Fibroblast of skin of back (primary cell): ENCODE results near the gene PRRG1.
"Not testable (repeated sequence)": the region's sequence is repeated elsewhere in the genome, so short reads cannot be mapped to it uniquely, and the experiment has no call there.

Source experiments
- DNase-seq: peaks from one replicate; pipeline ENCODE4 v3.0.0-alpha.2; 2013

Gene PRRG1

DNA sequence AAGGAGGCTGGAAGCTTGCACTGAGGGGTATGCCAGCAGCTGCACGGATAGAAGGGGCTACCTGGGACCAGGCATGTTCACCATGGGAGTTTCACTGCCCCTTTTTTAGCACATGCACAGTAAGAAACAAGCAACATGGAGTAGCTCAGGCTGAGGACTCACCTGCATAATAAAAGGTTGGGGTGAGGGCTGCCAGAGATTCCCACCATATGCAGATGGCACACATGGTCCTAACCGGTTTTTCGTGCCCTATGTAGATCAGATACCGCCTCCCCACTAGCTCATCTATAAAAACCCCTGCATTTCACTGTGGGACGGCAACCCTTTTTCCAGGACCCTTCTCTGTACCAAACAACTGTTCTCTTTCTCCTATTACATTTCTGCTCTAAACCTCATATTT lies 125.3 kb downstream of the PRRG1 start:
- no peak for DNase-seq

DNA sequence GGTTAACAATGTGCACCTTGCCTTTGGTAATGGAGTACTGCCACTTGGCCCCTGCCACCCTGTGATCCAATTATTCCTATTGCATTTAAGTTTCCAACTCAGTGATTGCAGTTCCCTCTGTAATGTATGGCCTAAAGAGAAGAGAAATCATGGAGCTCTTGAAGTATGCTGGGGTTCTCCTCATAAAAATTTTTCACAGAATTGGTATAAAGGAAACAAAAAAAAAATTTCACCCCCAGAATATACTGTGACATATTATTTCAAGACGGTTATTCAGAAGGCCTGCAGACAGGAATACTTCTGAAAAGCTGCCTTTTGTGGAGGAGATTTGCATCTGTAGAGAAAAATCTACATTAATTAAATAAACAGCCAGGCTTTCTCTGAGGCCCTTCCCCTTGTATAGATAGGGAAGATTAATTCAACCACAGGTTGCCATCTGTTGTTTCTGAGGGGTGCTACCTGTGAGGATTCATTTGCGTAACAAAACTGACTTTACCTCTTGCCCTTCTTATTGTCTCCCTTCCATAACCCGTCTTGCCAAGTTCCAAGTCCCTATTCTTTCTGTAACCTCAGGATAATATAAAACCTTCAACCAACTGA lies 127.5 kb downstream of the PRRG1 start:
- DNase-seq = no peak

DNA sequence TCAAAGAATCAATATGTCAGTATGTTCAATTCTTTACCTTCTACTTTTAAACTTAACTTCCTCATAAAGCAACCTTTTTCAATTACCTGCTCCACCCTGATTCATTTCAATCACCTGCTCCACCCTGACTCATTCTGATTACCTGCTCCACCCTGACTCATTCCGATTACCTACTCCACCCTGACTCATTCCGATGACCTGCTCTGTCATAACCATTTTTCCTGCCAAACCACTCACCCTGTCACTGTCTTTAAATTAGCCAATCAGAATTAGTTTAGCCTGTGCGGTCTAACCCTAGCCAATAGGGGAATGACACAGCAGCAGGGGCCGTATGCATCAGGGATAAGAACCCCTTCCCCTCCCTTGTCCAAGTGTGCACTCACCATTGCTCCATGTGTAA lies 135.2 kb downstream of the PRRG1 start:
- DNase-seq = not testable (repeated sequence)

- DNase-seq = no peak
These were observed 136.3 kb downstream of the PRRG1 start for GRCh38 chrX:37485429-37485828.

- no peak for DNase-seq
These were observed 138.1 kb downstream of the PRRG1 start for GRCh38 chrX:37487271-37487670.

DNA sequence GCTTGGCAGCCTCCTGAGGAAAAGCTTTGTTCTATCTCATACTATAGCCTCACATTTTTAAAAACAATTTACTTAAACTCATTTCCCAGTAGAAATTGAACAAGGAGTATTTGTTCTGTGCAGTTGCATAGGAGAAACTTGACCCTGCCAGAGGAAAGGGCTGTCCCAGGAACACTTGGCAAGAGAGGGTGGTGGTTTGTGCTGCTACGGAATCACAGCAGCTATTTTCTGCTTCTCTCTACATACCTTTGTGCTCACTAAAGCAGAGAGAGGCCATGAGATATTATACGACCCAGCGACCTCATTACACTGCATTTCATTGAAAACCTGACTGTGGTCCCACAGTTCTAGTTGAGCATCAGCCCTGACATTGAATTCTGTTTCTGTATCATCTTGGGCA lies 139.2 kb downstream of the PRRG1 start:
- DNase-seq = no peak

GRCh38 chrX:37491686-37492085 lies 142.5 kb downstream of the PRRG1 start:
- DNase-seq = no peak

- DNase-seq = not testable (repeated sequence)
These were observed 146.6 kb downstream of the PRRG1 start for GRCh38 chrX:37495760-37496159.

- not testable (repeated sequence) for DNase-seq
These were observed 148.0 kb downstream of the PRRG1 start for GRCh38 chrX:37497126-37497525.

- DNase-seq = not testable (repeated sequence)
These were observed 149.2 kb downstream of the PRRG1 start for GRCh38 chrX:37498323-37498722.

- DNase-seq = not testable (repeated sequence)
These were observed 150.5 kb downstream of the PRRG1 start for GRCh38 chrX:37499649-37500048.

DNA sequence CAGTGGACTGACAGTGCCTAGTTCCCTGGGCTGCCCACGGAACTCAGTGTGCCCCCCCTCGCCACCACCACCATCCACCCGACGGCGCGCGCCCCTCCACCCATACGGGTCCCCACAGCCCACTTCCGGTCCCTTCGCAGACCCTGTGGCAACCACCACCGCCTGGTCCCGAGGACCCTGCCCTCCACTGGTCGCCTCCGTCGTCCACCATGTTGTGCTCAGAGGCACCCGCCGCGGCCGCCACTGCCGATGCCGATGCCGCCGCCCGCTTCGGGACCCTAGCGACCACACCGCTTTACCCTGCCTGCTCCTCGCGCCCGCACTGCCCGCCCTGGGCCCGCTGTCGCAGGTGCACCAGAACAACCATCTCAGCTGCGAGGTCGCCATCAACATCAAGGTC lies 155.8 kb downstream of the PRRG1 start:
- DNase-seq = no peak
